C4-2B (cell line): ENCODE measurements around the gene TULP4.

Source experiments
- ZFX ChIP-seq: fragments of 450-650 bp; IDR thresholded peaks from 2 replicates; pipeline ENCODE4 v1.6.1; 2017
- TF ChIP-seq, protein P1 (sequence below): fragments of 450-650 bp; conservative IDR thresholded peaks from 2 replicates; pipeline ENCODE4 v1.5.1; 2017; ENCODE audit warnings: mild to moderate bottlenecking

DNA sequence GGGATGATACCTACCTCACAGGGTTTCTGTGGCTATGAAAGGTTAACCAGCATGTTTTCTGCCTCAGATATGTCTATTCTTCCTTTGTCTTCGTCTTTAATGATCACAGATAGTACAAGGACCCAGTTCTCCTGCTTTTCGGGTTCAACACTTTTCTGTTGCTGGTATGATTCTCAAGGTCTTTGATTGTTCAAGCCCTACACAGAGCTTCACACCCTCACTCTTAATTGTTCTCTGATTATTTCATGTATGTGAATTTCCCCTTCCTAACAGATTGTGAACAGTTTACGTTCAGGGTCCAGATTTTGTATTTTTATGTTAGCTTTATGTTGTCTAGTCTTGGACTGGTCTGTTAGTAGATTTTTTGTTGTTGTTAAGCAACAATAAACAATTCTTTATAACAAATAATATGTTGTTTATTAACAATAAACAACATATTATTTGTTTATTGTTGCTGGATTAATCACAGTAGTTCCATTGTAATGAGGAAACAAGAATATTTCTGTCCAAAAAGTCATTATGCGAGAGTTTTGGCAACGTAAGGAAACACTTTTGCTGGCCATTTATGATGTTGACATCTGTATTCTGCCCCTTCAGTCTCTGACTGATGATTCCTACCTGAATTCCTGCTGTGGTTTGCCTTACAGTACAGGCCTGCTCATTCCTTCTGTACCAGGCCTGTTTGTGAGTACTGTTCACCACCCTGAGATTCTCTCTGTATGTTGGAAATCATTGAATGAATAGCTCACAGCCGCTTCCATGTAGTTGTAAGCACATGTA is 27.2 kb upstream of the TULP4 start:
- TF ChIP-seq, protein P1, sequence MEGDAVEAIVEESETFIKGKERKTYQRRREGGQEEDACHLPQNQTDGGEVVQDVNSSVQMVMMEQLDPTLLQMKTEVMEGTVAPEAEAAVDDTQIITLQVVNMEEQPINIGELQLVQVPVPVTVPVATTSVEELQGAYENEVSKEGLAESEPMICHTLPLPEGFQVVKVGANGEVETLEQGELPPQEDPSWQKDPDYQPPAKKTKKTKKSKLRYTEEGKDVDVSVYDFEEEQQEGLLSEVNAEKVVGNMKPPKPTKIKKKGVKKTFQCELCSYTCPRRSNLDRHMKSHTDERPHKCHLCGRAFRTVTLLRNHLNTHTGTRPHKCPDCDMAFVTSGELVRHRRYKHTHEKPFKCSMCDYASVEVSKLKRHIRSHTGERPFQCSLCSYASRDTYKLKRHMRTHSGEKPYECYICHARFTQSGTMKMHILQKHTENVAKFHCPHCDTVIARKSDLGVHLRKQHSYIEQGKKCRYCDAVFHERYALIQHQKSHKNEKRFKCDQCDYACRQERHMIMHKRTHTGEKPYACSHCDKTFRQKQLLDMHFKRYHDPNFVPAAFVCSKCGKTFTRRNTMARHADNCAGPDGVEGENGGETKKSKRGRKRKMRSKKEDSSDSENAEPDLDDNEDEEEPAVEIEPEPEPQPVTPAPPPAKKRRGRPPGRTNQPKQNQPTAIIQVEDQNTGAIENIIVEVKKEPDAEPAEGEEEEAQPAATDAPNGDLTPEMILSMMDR: no peak
- TF ChIP-seq ZFX: no peak
